Esophagus muscularis mucosa (tissue), 3 donors: ENCODE measurements around the gene ESD.

ENCODE experiments used
- CTCF ChIP-seq, 3 experiments: fragments of 200-600 bp in 2 of 3; fragments of 450-650 bp in 1 of 3; sonication (generic) in 2 of 3; IDR thresholded peaks; one replicate each; pipeline ENCODE4 v1.5.1; 2017 to 2019; ENCODE audit warnings: antibody characterized with exemption in 3 of 3, mild to moderate bottlenecking in 2 of 3, moderate library complexity in 1 of 3
- POLR2AphosphoS5 ChIP-seq, 2 donors: sonication (generic); formaldehyde crosslinking; IDR thresholded peaks; one replicate each; pipeline ENCODE4 v1.6.1; 2017; ENCODE audit warnings: antibody characterized with exemption in 2 of 2

GRCh38 chr13:46745062-46745461, 51.9 kb downstream of the ESD start:
- TF ChIP-seq POLR2AphosphoS5 (IDR thresholded peaks at IDR 0.05) (no peak), CTCF (IDR thresholded peaks at IDR 0.05) (no peak)
